T-cell (primary cell): ENCODE measurements around the gene SEPTIN6. TPM values are rescaled to one million over a fixed set of nuclear protein-coding genes. Genes with fewer than 3 reads are reported as not detected.

Source experiments
- ATAC-seq, 4 experiments: fragments of 200-7000 bp in 3 of 4; fragments of 150-1000 bp in 1 of 4; cut with Tn5 transposase; replicated peaks in 1 of 4; 1 replicate in 3 of 4; 2 replicates in 1 of 4; pipeline ENCODE4 v1.10.0; 2021; ENCODE audit warnings: moderate library complexity in 3 of 4, mild to moderate bottlenecking in 2 of 4, moderate number of reproducible peaks in 1 of 4
- CTCF ChIA-PET, 2 donors: fragments of 300-600 bp; sonication (Branson Sonifier 250); formaldehyde crosslinking; loops; one replicate each; lab custom pipeline; 2022; ENCODE audit warnings: antibody characterized with exemption in 2 of 2; lab: Charles Lee
- POLR2A ChIA-PET, 2 donors: fragments of 300-600 bp; sonication (Branson Sonifier 250); formaldehyde crosslinking; loops; one replicate each; lab custom pipeline; 2022; ENCODE audit warnings: antibody characterized with exemption in 2 of 2; lab: Charles Lee
- DNase-seq, 35 experiments: peaks; one replicate each; pipeline versions ENCODE4 v3.0.0 to v3.0.0-alpha.2; 2013 to 2023
- H3K27ac ChIP-seq: one replicate; pipeline ENCODE4 v1.5.1; 2013; ENCODE audit warnings: low read length
- H3K27me3 ChIP-seq, 2 experiments: replicated peaks in 1 of 2; 1 replicate in 1 of 2; 2 replicates in 1 of 2; pipeline versions ENCODE4 v1.6.1 to v1.7.0; 2013; ENCODE audit warnings: low read length in 1 of 2, mixed read lengths in 1 of 2; ENCODE audit not compliant: control insufficient read depth in 2 of 2, insufficient read depth in 2 of 2; ENCODE audit errors: extremely low read depth in 1 of 2
- H3K36me3 ChIP-seq, 2 donors: 1 replicate in 1 of 2; 2 replicates in 1 of 2; pipeline versions ENCODE4 v1.6.1 to v1.7.0; 2013; ENCODE audit warnings: low read length in 1 of 2; ENCODE audit not compliant: control insufficient read depth in 2 of 2, insufficient read depth in 1 of 2; ENCODE audit errors: extremely low read depth in 1 of 2
- H3K4me1 ChIP-seq, 2 experiments: 1 replicate in 1 of 2; 2 replicates in 1 of 2; pipeline versions ENCODE4 v1.6.1 to v1.7.0; 2013; ENCODE audit warnings: low read length in 2 of 2, mixed read lengths in 1 of 2; ENCODE audit not compliant: insufficient read depth in 2 of 2, control insufficient read depth in 1 of 2; ENCODE audit errors: extremely low read depth in 1 of 2
- H3K4me3 ChIP-seq, 2 donors: 1 replicate in 1 of 2; 2 replicates in 1 of 2; pipeline versions ENCODE4 v1.5.1 to v1.7.0; 2013; ENCODE audit warnings: mild to moderate bottlenecking in 2 of 2, low read length in 1 of 2, moderate library complexity in 1 of 2; ENCODE audit not compliant: control insufficient read depth in 1 of 2; ENCODE audit errors: extremely low read depth in 1 of 2
- H3K9me3 ChIP-seq: 2 replicates; pipeline ENCODE4 v1.7.0; 2013
- H3K27ac Mint-ChIP-seq, 2 donors: one replicate each; pipeline ENCODE4 v1.8.0; 2020 to 2021; ENCODE audit warnings: mild to moderate bottlenecking in 2 of 2, mixed read lengths in 2 of 2
- H3K27me3 Mint-ChIP-seq, 2 donors: one replicate each; pipeline ENCODE4 v1.8.0; 2021 to 2022; ENCODE audit warnings: mixed read lengths in 2 of 2
- H3K36me3 Mint-ChIP-seq: one replicate; pipeline ENCODE4 v1.8.0; 2021; ENCODE audit warnings: mixed read lengths
- H3K4me1 Mint-ChIP-seq, 3 donors: one replicate each; pipeline ENCODE4 v1.8.0; 2020 to 2022; ENCODE audit warnings: mixed read lengths in 3 of 3, mild to moderate bottlenecking in 1 of 3
- H3K4me3 Mint-ChIP-seq, 3 donors: one replicate each; pipeline ENCODE4 v1.8.0; 2020 to 2022; ENCODE audit warnings: mild to moderate bottlenecking in 3 of 3, mixed read lengths in 3 of 3, moderate library complexity in 3 of 3
- H3K9me3 Mint-ChIP-seq, 3 donors: one replicate each; pipeline ENCODE4 v1.8.0; 2020 to 2022; ENCODE audit warnings: mixed read lengths in 3 of 3
- WGBS: methylation state at CpG from one replicate; pipeline ENCODE4 v1.1.5; 2013; ENCODE audit warnings: missing lambda C conversion rate; ENCODE audit not compliant: insufficient coverage; 5-methylcytosine and 5-hydroxymethylcytosine counted together
- total RNA-seq, 35 experiments: library from RNA in 6 of 35; stranded (reverse) in 6 of 35; fragments of 120-200 nt in 1 of 35; gene quantifications; one replicate each; pipeline versions ENCODE4 v1.2.1 to v1.2.4 and lab custom pipeline; 2013 to 2026

The SEPTIN6 gene
- total RNA-seq, 5 donors from 2014 or later (not counting 1 experiment from before 2014, with no cell fraction given): 171 to 269 (median 206) TPM

GRCh38 chrX:119708936-119709335, 16.0 kb upstream of the SEPTIN6 start:
- POLR2A ChIA-PET: interaction anchor here in 1 of 2 donors (0.6 kb wide), 1 partner anchor 25 kb away, joined by 4 read pairs; no protein-coding TSS in a partner anchor
- Histone ChIP-seq H3K27me3 (no peaks in the 10 kb centered on the region), H3K4me3 (no peak overlapping the region), H3K9me3 (no peaks in the 10 kb centered on the region), H3K27ac (no peak overlapping the region), H3K36me3 (no peaks in the 10 kb centered on the region), H3K4me1 (no peaks in the 10 kb centered on the region)
- Mint-ChIP-seq H3K36me3 (no peaks in the 10 kb centered on the region), H3K4me1 (peaks cover 0 to 14% (median 2%) of the 10 kb centered on the region in 3 donors), H3K27me3 (peaks cover 0 to 6% of the 10 kb centered on the region in 2 donors), H3K27ac (no peak overlapping the region), H3K9me3 (no peaks in the 10 kb centered on the region), H3K4me3 (no peak overlapping the region)
- no peak for DNase-seq
- CTCF ChIA-PET: interaction anchor here in 1 of 2 donors (0.8 kb wide), 1 partner anchor 21 kb away, joined by 3 read pairs; no protein-coding TSS in a partner anchor
- no CpG with 5 or more reads among the region's 2 CpGs for WGBS
- no peak for ATAC-seq

- ChIA-PET CTCF (no interaction called here), POLR2A (no interaction called here)
- Histone ChIP-seq H3K4me1 (no peaks in the 10 kb centered on the region), H3K27me3 (no peaks in the 10 kb centered on the region), H3K36me3 (no peaks in the 10 kb centered on the region), H3K27ac (no peak overlapping the region), H3K9me3 (no peaks in the 10 kb centered on the region), H3K4me3 (no peak overlapping the region)
- ATAC-seq: no peak
- Mint-ChIP-seq H3K27ac (no peak overlapping the region), H3K27me3 (peaks cover 0 to 6% of the 10 kb centered on the region in 2 donors), H3K4me3 (no peak overlapping the region), H3K36me3 (no peaks in the 10 kb centered on the region), H3K9me3 (no peaks in the 10 kb centered on the region), H3K4me1 (peaks cover 0 to 14% (median 2%) of the 10 kb centered on the region in 3 donors)
- no CpG with 5 or more reads among the region's 5 CpGs for WGBS
- no peak for DNase-seq
Measured at GRCh38 chrX:119706616-119707015, 13.6 kb upstream of the SEPTIN6 start.

GRCh38 chrX:119698845-119699244, 5.9 kb upstream of the SEPTIN6 start:
- no peaks in the 10 kb centered on the region for H3K36me3 ChIP-seq
- Mint-ChIP-seq H3K4me1 (peaks cover 10 to 17% (median 16%) of the 10 kb centered on the region in 3 donors), H3K36me3 (no peaks in the 10 kb centered on the region), H3K4me3 (no peak overlapping the region), H3K27ac (peak overlapping the region; percentile 25 to 34), H3K27me3 (no peaks in the 10 kb centered on the region), H3K9me3 (no peaks in the 10 kb centered on the region)
- H3K4me3 ChIP-seq: no peak overlapping the region
- no peak overlapping the region for H3K27ac ChIP-seq
- H3K27me3 ChIP-seq: no peaks in the 10 kb centered on the region
- ATAC-seq: peak in 2 of 4 experiments; percentile 57 to 70
- POLR2A ChIA-PET: no interaction called here
- H3K9me3 ChIP-seq: no peaks in the 10 kb centered on the region
- DNase-seq: peak in 2 of 35 experiments; percentile 28 to 67
- H3K4me1 ChIP-seq: peaks cover 2 to 7% of the 10 kb centered on the region in 2 experiments
- CTCF ChIA-PET: interaction anchor here (0.9 to 1.6 kb wide), 5 partner anchors 21 to 82 kb away, joined by 3 to 5 read pairs (median 4); no protein-coding TSS in a partner anchor

GRCh38 chrX:119696251-119696890, 3.4 kb upstream of the SEPTIN6 start:
- Mint-ChIP-seq H3K27me3 (no peaks in the 10 kb centered on the region), H3K27ac (peak overlapping the region in 1 of 2 donors; percentile 34), H3K9me3 (no peaks in the 10 kb centered on the region), H3K4me1 (peaks cover 13 to 21% (median 19%) of the 10 kb centered on the region in 3 donors), H3K36me3 (no peaks in the 10 kb centered on the region), H3K4me3 (no peak overlapping the region)
- H3K36me3 ChIP-seq: no peaks in the 10 kb centered on the region
- no peak for DNase-seq
- CTCF ChIA-PET: interaction anchor here (0.6 to 0.9 kb wide), 4 partner anchors 14 to 204 kb away, joined by 3 to 8 read pairs (median 4); no protein-coding TSS in a partner anchor
- peaks cover 2 to 12% of the 10 kb centered on the region in 2 experiments for H3K4me1 ChIP-seq
- H3K27ac ChIP-seq: no peak overlapping the region
- POLR2A ChIA-PET: no interaction called here
- ATAC-seq: no peak
- H3K9me3 ChIP-seq: no peaks in the 10 kb centered on the region
- H3K27me3 ChIP-seq: no peaks in the 10 kb centered on the region
- WGBS: 95% methylated on average over 3 of the region's 9 CpGs
- no peak overlapping the region for H3K4me3 ChIP-seq

GRCh38 chrX:119695535-119696050, 2.6 kb upstream of the SEPTIN6 start:
- POLR2A ChIA-PET: no interaction called here
- H3K27ac Mint-ChIP-seq: peak overlapping the region; percentile 22 to 50
- H3K9me3 Mint-ChIP-seq: no peaks in the 10 kb centered on the region
- H3K4me1 ChIP-seq: peaks cover 7 to 12% of the 10 kb centered on the region in 2 experiments
- H3K4me3 Mint-ChIP-seq: peak overlapping the region in 1 of 3 donors; percentile 18
- WGBS: no CpG with 5 or more reads among the region's 12 CpGs
- DNase-seq (no peak), ATAC-seq (no peak)
- no peaks in the 10 kb centered on the region for H3K27me3 Mint-ChIP-seq
- H3K36me3 ChIP-seq: no peaks in the 10 kb centered on the region
- H3K4me1 Mint-ChIP-seq: peaks cover 21 to 29% (median 22%) of the 10 kb centered on the region in 3 donors
- H3K9me3 ChIP-seq: no peaks in the 10 kb centered on the region
- CTCF ChIA-PET: interaction anchor here (0.6 to 0.9 kb wide), 3 partner anchors 14 to 110 kb away, joined by 5 to 13 read pairs (median 8); no protein-coding TSS in a partner anchor
- H3K27ac ChIP-seq: no peak overlapping the region
- H3K4me3 ChIP-seq: no peak overlapping the region
- no peaks in the 10 kb centered on the region for H3K36me3 Mint-ChIP-seq
- no peaks in the 10 kb centered on the region for H3K27me3 ChIP-seq

DNA sequence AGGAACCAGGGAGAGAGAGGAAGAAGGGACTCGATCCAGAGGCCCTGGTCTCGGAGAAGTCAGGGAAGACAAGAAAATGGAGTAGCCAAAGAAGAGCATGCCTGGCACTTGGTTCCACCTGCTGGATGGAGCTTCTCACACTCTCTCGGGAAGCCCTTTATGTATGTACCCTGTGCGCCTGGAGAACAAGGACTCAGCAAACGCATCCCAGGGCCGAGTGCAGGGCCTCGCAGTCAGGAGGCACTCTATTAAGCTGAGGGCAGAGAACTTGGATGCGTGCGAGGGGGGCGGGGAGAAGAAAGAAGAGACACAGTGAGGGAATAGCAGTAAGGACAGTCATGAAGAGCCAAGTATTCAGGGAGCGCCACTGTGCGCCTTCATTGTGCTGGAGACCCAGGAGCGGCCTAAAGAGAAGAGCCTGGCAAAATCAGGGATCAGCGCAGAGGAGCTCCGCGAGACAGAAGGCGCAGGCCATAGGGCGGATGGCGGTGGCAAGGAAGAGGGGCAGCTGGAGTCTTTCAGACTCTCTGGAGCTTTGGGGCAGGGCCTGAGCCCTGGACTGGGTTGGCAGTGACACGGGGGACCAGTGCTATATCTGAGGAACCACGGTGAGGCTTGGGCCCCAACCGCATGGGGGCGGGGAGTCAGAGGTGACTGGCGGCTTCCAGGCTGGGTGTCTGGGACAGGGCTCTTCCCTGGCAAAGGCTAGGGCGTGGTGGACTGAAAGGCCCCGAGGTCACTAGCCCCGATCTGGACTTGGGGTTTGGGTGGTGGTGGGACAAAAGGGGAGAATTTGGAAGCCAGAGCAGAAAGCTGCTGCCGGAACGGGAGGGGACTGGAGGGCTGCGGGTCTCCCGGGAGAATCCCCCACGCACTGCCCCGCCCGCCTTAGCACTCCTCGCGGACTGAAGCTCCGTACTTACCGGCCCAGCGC, 1.9 kb upstream of the SEPTIN6 start:
- Mint-ChIP-seq H3K4me3 (peak overlapping the region in 2 of 3 donors; percentile 1 to 93), H3K4me1 (peaks cover 25 to 36% (median 26%) of the 10 kb centered on the region in 3 donors), H3K27ac (peak overlapping the region in 1 of 2 donors; percentile 49), H3K9me3 (no peaks in the 10 kb centered on the region), H3K27me3 (no peaks in the 10 kb centered on the region), H3K36me3 (no peaks in the 10 kb centered on the region)
- H3K27me3 ChIP-seq: no peaks in the 10 kb centered on the region
- H3K27ac ChIP-seq: no peak overlapping the region
- DNase-seq (no peak), ATAC-seq (no peak)
- no peak overlapping the region for H3K4me3 ChIP-seq
- POLR2A ChIA-PET: no interaction called here
- peaks cover 9 to 17% of the 10 kb centered on the region in 2 experiments for H3K4me1 ChIP-seq
- over 99% methylated on average over 12 of the region's 39 CpGs for WGBS
- no peaks in the 10 kb centered on the region for H3K9me3 ChIP-seq
- H3K36me3 ChIP-seq: no peaks in the 10 kb centered on the region
- CTCF ChIA-PET: interaction anchor here (0.6 to 1.0 kb wide), 3 partner anchors 11 to 43 kb away, joined by 3 to 13 read pairs (median 5); no protein-coding TSS in a partner anchor
